HG02623 (cell line): ENCODE data around the gene SLC1A4.

Source experiments
- ATAC-seq: cut with Tn5 transposase; IDR thresholded peaks from one replicate; pipeline ENCODE4 v1.9.1; 2021; ENCODE audit warnings: moderate library complexity; ENCODE audit not compliant: unreplicated experiment

SLC1A4 gene

GRCh38 chr2:65049010-65049639, 59.9 kb downstream of the SLC1A4 start:
- ATAC-seq: no peak

- no peak for ATAC-seq
These were observed 61.7 kb downstream of the SLC1A4 start for GRCh38 chr2:65050931-65051330.

- peak; percentile 43 for ATAC-seq
These were observed 64.0 kb downstream of the SLC1A4 start for GRCh38 chr2:65053199-65053598.

GRCh38 chr2:65054749-65055421, 65.7 kb downstream of the SLC1A4 start:
- no peak for ATAC-seq

- ATAC-seq: peak; percentile 26
These were observed 66.4 kb downstream of the SLC1A4 start for GRCh38 chr2:65055422-65056214.

GRCh38 chr2:65056215-65057053, 67.2 kb downstream of the SLC1A4 start, which contains the start of gene CEP68:
CEP68 (plus strand) TSS chr2:65056416; CDS start chr2:65069445, 13,029 bp downstream.
- ATAC-seq: peak; percentile 81

GRCh38 chr2:65057054-65057375, 67.8 kb downstream of the SLC1A4 start:
- no peak for ATAC-seq

- ATAC-seq: no peak
These were observed 68.3 kb downstream of the SLC1A4 start for GRCh38 chr2:65057391-65058052.

- ATAC-seq: no peak
These were observed 69.9 kb downstream of the SLC1A4 start for GRCh38 chr2:65059071-65059470.

- no peak for ATAC-seq
These were observed 72.1 kb downstream of the SLC1A4 start for GRCh38 chr2:65061146-65061909.

- no peak for ATAC-seq
These were observed 72.7 kb downstream of the SLC1A4 start for GRCh38 chr2:65061910-65062339.

GRCh38 chr2:65062843-65063825, 73.9 kb downstream of the SLC1A4 start:
- ATAC-seq: no peak

- peak; percentile 83 for ATAC-seq
These were observed 75.7 kb downstream of the SLC1A4 start for GRCh38 chr2:65064728-65065552.

- no peak for ATAC-seq
These were observed 78.8 kb downstream of the SLC1A4 start for GRCh38 chr2:65067806-65068553.

- ATAC-seq: no peak
These were observed 80.2 kb downstream of the SLC1A4 start for GRCh38 chr2:65069439-65069824.

- ATAC-seq: no peak
These were observed 81.1 kb downstream of the SLC1A4 start for GRCh38 chr2:65070172-65070830.
